Measurements from ENCODE around the gene NAALADL2. TPM values are rescaled to one million over a fixed set of nuclear protein-coding genes. Genes with fewer than 3 reads are reported as not detected.

The NAALADL2 gene
- total RNA-seq, 4 donors from 2014 or later: 0.85 to 6.3 (median 1.6) TPM

- WGBS, 2 donors: 61 to 78% methylated on average over 2 of the region's 2 CpGs
- no peaks in the 10 kb centered on the region for H3K4me1 ChIP-seq
- H3K27me3 ChIP-seq: no peaks in the 10 kb centered on the region
- no peaks in the 10 kb centered on the region for H3K9me3 ChIP-seq
- no peak for TF ChIP-seq POLR2A (IDR thresholded peaks at IDR 0.05)
- no peak for TF ChIP-seq CTCF (IDR thresholded peaks at IDR 0.05)
- no peak for DNase-seq
- intact Hi-C loops (cut with DNase I): no loop called here
- H3K4me3 ChIP-seq: no peak overlapping the region
- no peak overlapping the region for H3K27ac ChIP-seq
- no peaks in the 10 kb centered on the region for H3K36me3 ChIP-seq
Observed at GRCh38 chr3:175857666-175858270, 998.6 kb downstream of the NAALADL2 start.

Small RNAs within 50 kb of the gene (small RNA-seq; reads per million reads assigned to genes)
- gene MIR4789: 0 reads per million in 4 donors
- gene RNU4-91P: 0 reads per million in 4 donors
- gene RNU6-1233P: 0 reads per million in 4 donors
- gene RNU6-1317P: 0 reads per million in 4 donors
